Loucy (cell line): Measurements from ENCODE around the gene C5orf15.

Experiments
- H2AFZ ChIP-seq: fragments of 200-600 bp; sonication (generic); 2 replicates; pipeline ENCODE4 v1.6.0; 2016; ENCODE audit warnings: antibody characterized with exemption, mild to moderate bottlenecking, low read length, moderate library complexity
- H3F3A ChIP-seq: fragments of 200-600 bp; 2 replicates; pipeline ENCODE4 v1.6.0; 2016; ENCODE audit warnings: antibody characterized with exemption, low read depth, mild to moderate bottlenecking
- H3K27me3 ChIP-seq: fragments of 200-600 bp; sonication (generic); 2 replicates; pipeline ENCODE4 v1.6.1; 2014; ENCODE audit warnings: low read length, mild to moderate bottlenecking; ENCODE audit not compliant: insufficient read depth, poor library complexity, severe bottlenecking
- H3K36me3 ChIP-seq: fragments of 200-600 bp; sonication (generic); 2 replicates; pipeline ENCODE4 v1.6.1; 2016; ENCODE audit warnings: low read length; ENCODE audit not compliant: insufficient read depth
- H3K4me1 ChIP-seq: fragments of 200-600 bp; sonication (generic); 2 replicates; pipeline ENCODE4 v1.5.1; 2014; ENCODE audit warnings: low read length, mild to moderate bottlenecking; ENCODE audit not compliant: insufficient read depth, poor library complexity, severe bottlenecking
- H3K4me2 ChIP-seq: fragments of 200-600 bp; sonication (generic); 2 replicates; pipeline ENCODE4 v1.6.0; 2014; ENCODE audit warnings: antibody characterized with exemption, low read length, low read depth, mild to moderate bottlenecking; ENCODE audit not compliant: poor library complexity, severe bottlenecking
- H3K4me3 ChIP-seq: fragments of 200-600 bp; sonication (generic); 2 replicates; pipeline ENCODE4 v1.5.1; 2014; ENCODE audit warnings: low read length, mild to moderate bottlenecking, mixed read lengths; ENCODE audit not compliant: poor library complexity, severe bottlenecking
- H3K79me2 ChIP-seq: fragments of 200-600 bp; sonication (generic); 2 replicates; pipeline ENCODE4 v1.6.1; 2014; ENCODE audit warnings: low read length; ENCODE audit not compliant: insufficient read depth
- H3K9ac ChIP-seq: fragments of 200-600 bp; sonication (generic); 2 replicates; pipeline ENCODE4 v1.6.0; 2014; ENCODE audit warnings: mild to moderate bottlenecking, low read depth, low read length, moderate library complexity; ENCODE audit not compliant: poor library complexity, severe bottlenecking
- H3K9me2 ChIP-seq: fragments of 200-600 bp; sonication (generic); replicated peaks from 2 replicates; pipeline ENCODE4 v1.6.1; 2016; ENCODE audit warnings: low read depth, low read length, mixed read lengths
- H3K9me3 ChIP-seq: fragments of 200-600 bp; sonication (generic); 2 replicates; pipeline ENCODE4 v1.6.1; 2014; ENCODE audit warnings: mild to moderate bottlenecking, antibody characterized with exemption, low read length, low read depth; ENCODE audit not compliant: insufficient read depth
- H4K20me1 ChIP-seq: fragments of 200-600 bp; sonication (generic); 2 replicates; pipeline ENCODE4 v1.6.0; 2014; ENCODE audit warnings: antibody characterized with exemption, low read length, mild to moderate bottlenecking; ENCODE audit not compliant: insufficient read depth, poor library complexity, severe bottlenecking
- CTCF ChIP-seq: fragments of 200-600 bp; sonication (generic); conservative IDR thresholded peaks from 2 replicates; pipeline ENCODE4 v1.5.1; 2014; ENCODE audit warnings: mild to moderate bottlenecking, antibody characterized with exemption, low read length
- EZH2phosphoT487 ChIP-seq: fragments of 200-600 bp; IDR thresholded peaks from 2 replicates; pipeline ENCODE4 v1.6.1; 2018; ENCODE audit warnings: antibody characterized with exemption, mild to moderate bottlenecking, moderate library complexity, borderline replicate concordance

C5orf15 gene

GRCh38 chr5:133943475-133943817, 25.0 kb downstream of the C5orf15 start:
- no peak overlapping the region for H3K9ac ChIP-seq
- no peaks in the 10 kb centered on the region for H3K27me3 ChIP-seq
- H3K9me2 ChIP-seq, result no peaks in the 10 kb centered on the region
- no peak overlapping the region for H3K4me2 ChIP-seq
- H4K20me1 ChIP-seq, result no peaks in the 10 kb centered on the region
- no peak overlapping the region for H3K4me3 ChIP-seq
- no peaks in the 10 kb centered on the region for H3K36me3 ChIP-seq
- H3K79me2 ChIP-seq, result no peaks in the 10 kb centered on the region
- H2AFZ ChIP-seq, result no peak overlapping the region
- no peaks in the 10 kb centered on the region for H3F3A ChIP-seq
- H3K9me3 ChIP-seq, result no peaks in the 10 kb centered on the region
- H3K4me1 ChIP-seq, result no peaks in the 10 kb centered on the region
- TF ChIP-seq EZH2phosphoT487 (no peak), CTCF (no peak)

GRCh38 chr5:133942614-133943474, 25.6 kb downstream of the C5orf15 start:
- no peaks in the 10 kb centered on the region for H3K79me2 ChIP-seq
- no peaks in the 10 kb centered on the region for H3K36me3 ChIP-seq
- no peaks in the 10 kb centered on the region for H4K20me1 ChIP-seq
- no peaks in the 10 kb centered on the region for H3K9me2 ChIP-seq
- H3K9ac ChIP-seq, result no peak overlapping the region
- H3K4me3 ChIP-seq, result no peak overlapping the region
- no peak overlapping the region for H2AFZ ChIP-seq
- no peaks in the 10 kb centered on the region for H3K9me3 ChIP-seq
- no peaks in the 10 kb centered on the region for H3K4me1 ChIP-seq
- no peaks in the 10 kb centered on the region for H3F3A ChIP-seq
- H3K27me3 ChIP-seq, result no peaks in the 10 kb centered on the region
- H3K4me2 ChIP-seq, result no peak overlapping the region
- TF ChIP-seq CTCF (no peak), EZH2phosphoT487 (no peak)

GRCh38 chr5:133941456-133942196, 26.8 kb downstream of the C5orf15 start:
- TF ChIP-seq EZH2phosphoT487, result no peak
- H3K4me3 ChIP-seq, result no peak overlapping the region
- no peaks in the 10 kb centered on the region for H3F3A ChIP-seq
- H3K9me2 ChIP-seq, result no peaks in the 10 kb centered on the region
- H3K4me1 ChIP-seq, result no peaks in the 10 kb centered on the region
- no peak overlapping the region for H3K9ac ChIP-seq
- no peak overlapping the region for H2AFZ ChIP-seq
- no peaks in the 10 kb centered on the region for H3K27me3 ChIP-seq
- H3K9me3 ChIP-seq, result no peaks in the 10 kb centered on the region
- H3K79me2 ChIP-seq, result no peaks in the 10 kb centered on the region
- no peak overlapping the region for H3K4me2 ChIP-seq
- no peaks in the 10 kb centered on the region for H4K20me1 ChIP-seq
- H3K36me3 ChIP-seq, result no peaks in the 10 kb centered on the region
